CD4-positive, alpha-beta memory T cell (primary cell): ENCODE results near the gene SUMO2. TPM values are rescaled to one million over a fixed set of nuclear protein-coding genes. Genes with fewer than 3 reads are reported as not detected.
"Not testable (repeated sequence)": the region's sequence is repeated elsewhere in the genome, so short reads cannot be mapped to it uniquely, and the experiment has no call there.

Experiments used
- CTCF ChIA-PET: fragments of 350-600 bp; sonication (Branson Sonifier 250); formaldehyde crosslinking; loops from one replicate; lab custom pipeline; 2021; ENCODE audit warnings: inconsistent platforms; ENCODE audit not compliant: partially characterized antibody; lab: Charles Lee
- POLR2A ChIA-PET: fragments of 350-600 bp; sonication (Branson Sonifier 250); formaldehyde crosslinking; loops from one replicate; lab custom pipeline; 2021; ENCODE audit not compliant: partially characterized antibody; lab: Charles Lee
- DNase-seq, 5 donors: peaks; one replicate each; pipeline versions ENCODE4 v3.0.0 to v3.0.0-alpha.2; 2020 to 2022; ENCODE audit warnings: mixed read lengths in 1 of 5
- H3K27ac ChIP-seq: one replicate; pipeline ENCODE4 v1.7.0; 2013; ENCODE audit warnings: low read depth, low read length
- H3K27me3 ChIP-seq: 2 replicates; pipeline ENCODE4 v1.7.0; 2013; ENCODE audit warnings: mild to moderate bottlenecking, low read length, moderate library complexity; ENCODE audit not compliant: insufficient read depth
- H3K36me3 ChIP-seq: 2 replicates; pipeline ENCODE4 v1.7.0; 2013; ENCODE audit warnings: mild to moderate bottlenecking, low read length, moderate library complexity; ENCODE audit not compliant: insufficient read depth
- H3K4me1 ChIP-seq: 2 replicates; pipeline ENCODE4 v1.7.0; 2013; ENCODE audit warnings: mild to moderate bottlenecking, low read length, moderate library complexity; ENCODE audit not compliant: insufficient read depth
- H3K4me3 ChIP-seq, 2 donors: one replicate each; pipeline ENCODE4 v1.7.0; 2013; ENCODE audit warnings: low read length in 2 of 2, mild to moderate bottlenecking in 1 of 2
- H3K9me3 ChIP-seq, 2 donors: one replicate each; pipeline ENCODE4 v1.7.0; 2013; ENCODE audit warnings: low read length in 2 of 2, control low read depth in 1 of 2; ENCODE audit not compliant: control insufficient read depth in 1 of 2
- H3K27ac Mint-ChIP-seq, 7 donors: one replicate each; pipeline ENCODE4 v1.8.0; 2020 to 2021; ENCODE audit warnings: mixed read lengths in 7 of 7, mild to moderate bottlenecking in 6 of 7, inconsistent platforms in 3 of 7, moderate library complexity in 3 of 7
- H3K27me3 Mint-ChIP-seq, 2 donors: one replicate each; pipeline ENCODE4 v1.8.0; 2020 to 2021; ENCODE audit warnings: mixed read lengths in 2 of 2
- H3K36me3 Mint-ChIP-seq, 2 donors: one replicate each; pipeline ENCODE4 v1.8.0; 2020 to 2021; ENCODE audit warnings: mixed read lengths in 2 of 2, inconsistent platforms in 1 of 2, mild to moderate bottlenecking in 1 of 2
- H3K4me1 Mint-ChIP-seq, 4 donors: one replicate each; pipeline ENCODE4 v1.8.0; 2020 to 2021; ENCODE audit warnings: mixed read lengths in 4 of 4, mild to moderate bottlenecking in 1 of 4
- H3K4me3 Mint-ChIP-seq, 8 donors: one replicate each; pipeline ENCODE4 v1.8.0; 2020 to 2021; ENCODE audit warnings: mixed read lengths in 8 of 8, mild to moderate bottlenecking in 7 of 8, moderate library complexity in 6 of 8, inconsistent platforms in 3 of 8
- H3K9me3 Mint-ChIP-seq, 8 donors: one replicate each; pipeline ENCODE4 v1.8.0; 2020 to 2021; ENCODE audit warnings: mixed read lengths in 8 of 8, mild to moderate bottlenecking in 5 of 8, inconsistent platforms in 3 of 8, moderate library complexity in 1 of 8
- intact Hi-C: fragments of 100-400 bp; cut with micrococcal nuclease; formaldehyde crosslinking; loops from one replicate; pipeline ENCODE4 v1.15.1; 2023
- polyA plus RNA-seq, 2 donors: library from polyadenylated mRNA; unstranded; fragments of 300-500 nt; fragmentation: Illumina TruSeq; gene quantifications; one replicate each; pipeline ENCODE4 v1.2.3, GENCODE V29; 2021
- total RNA-seq, 2 experiments: library from RNA; stranded (reverse); gene quantifications; one replicate each; pipeline ENCODE4 v1.2.3, GENCODE V29; 2021

SUMO2 gene
- total and polyA plus RNA-seq, 4 experiments from 2014 or later, result 255 to 416 (median 283) TPM

GRCh38 chr17:75225016-75225415, 42.3 kb upstream of the SUMO2 start:
- peaks cover 38% of the 10 kb centered on the region for H3K36me3 ChIP-seq
- no peak overlapping the region for H3K4me3 Mint-ChIP-seq
- POLR2A ChIA-PET, result no interaction called here

GRCh38 chr17:75219815-75220214, 37.1 kb upstream of the SUMO2 start:
- Histone ChIP-seq H3K9me3 (no peaks in the 10 kb centered on the region), H3K36me3 (peaks cover 51% of the 10 kb centered on the region), H3K27me3 (no peaks in the 10 kb centered on the region), H3K4me3 (no peak overlapping the region), H3K4me1 (no peaks in the 10 kb centered on the region), H3K27ac (no peak overlapping the region)
- Mint-ChIP-seq H3K4me3 (no peak overlapping the region), H3K36me3 (peaks cover 34 to 59% of the 10 kb centered on the region in 2 donors), H3K4me1 (peaks cover 0 to 3% (median 0%) of the 10 kb centered on the region in 4 donors), H3K27me3 (no peaks in the 10 kb centered on the region), H3K27ac (peak overlapping the region in 3 of 7 donors; percentile 52 to 75 (median 52)), H3K9me3 (peaks cover 0 to 3% (median 0%) of the 10 kb centered on the region in 8 donors)
- ChIA-PET POLR2A (no interaction called here), CTCF (interaction anchor here (0.8 to 1.2 kb wide), 3 partner anchors 9 to 262 kb away, joined by 3 read pairs; no protein-coding TSS in a partner anchor)
- DNase-seq, result no peak
- intact Hi-C loops, result no loop called here

More at GRCh38 chr17:75225016-75225415, 42.3 kb upstream of the SUMO2 start:
- peaks cover 15 to 48% of the 10 kb centered on the region in 2 donors for H3K36me3 Mint-ChIP-seq
- H3K27me3 ChIP-seq, result no peaks in the 10 kb centered on the region
- H3K9me3 ChIP-seq, result no peaks in the 10 kb centered on the region
- peaks cover 0 to 2% (median 0%) of the 10 kb centered on the region in 8 donors for H3K9me3 Mint-ChIP-seq
- H3K27ac Mint-ChIP-seq, result peak overlapping the region in 3 of 7 donors; percentile 2 to 82 (median 24)
- H3K4me1 ChIP-seq, result no peaks in the 10 kb centered on the region
- no peak overlapping the region for H3K4me3 ChIP-seq
- intact Hi-C loops, result no loop called here
- H3K27ac ChIP-seq, result no peak overlapping the region
- CTCF ChIA-PET, result interaction anchor here (0.8 to 1.1 kb wide), 3 partner anchors 9 to 23 kb away, joined by 3 read pairs; no protein-coding TSS in a partner anchor
- no peaks in the 10 kb centered on the region for H3K4me1 Mint-ChIP-seq
- no peak for DNase-seq
- no peaks in the 10 kb centered on the region for H3K27me3 Mint-ChIP-seq

- no peaks in the 10 kb centered on the region for H3K4me1 ChIP-seq
- Mint-ChIP-seq H3K27me3 (no peaks in the 10 kb centered on the region), H3K27ac (peak overlapping the region in 1 of 7 donors; percentile 15), H3K4me1 (peaks cover 0 to 3% (median 0%) of the 10 kb centered on the region in 4 donors), H3K4me3 (no peak overlapping the region), H3K36me3 (peaks cover 40 to 58% of the 10 kb centered on the region in 2 donors), H3K9me3 (peaks cover 0 to 3% (median 0%) of the 10 kb centered on the region in 8 donors)
- H3K36me3 ChIP-seq, result peaks cover 57% of the 10 kb centered on the region
- CTCF ChIA-PET, result interaction anchor here (1.1 to 1.9 kb wide), 3 partner anchors 15 to 104 kb away, joined by 3 to 5 read pairs (median 4); no protein-coding TSS in a partner anchor
- H3K9me3 ChIP-seq, result no peaks in the 10 kb centered on the region
- DNase-seq, result no peak
- H3K27me3 ChIP-seq, result no peaks in the 10 kb centered on the region
- H3K27ac ChIP-seq, result no peak overlapping the region
- no peak overlapping the region for H3K4me3 ChIP-seq
- POLR2A ChIA-PET, result no interaction called here
- intact Hi-C loops, result no loop called here
Measured at GRCh38 chr17:75218131-75218530, 35.4 kb upstream of the SUMO2 start.

- Histone ChIP-seq H3K27ac (no peak overlapping the region), H3K9me3 (no peaks in the 10 kb centered on the region), H3K4me1 (peaks cover 25% of the 10 kb centered on the region), H3K27me3 (no peaks in the 10 kb centered on the region), H3K4me3 (no peak overlapping the region), H3K36me3 (peaks cover 30% of the 10 kb centered on the region)
- H3K4me3 Mint-ChIP-seq, result peak overlapping the region in 2 of 8 donors; percentile 31 to 36
- CTCF ChIA-PET, result interaction anchor here (0.6 to 15.0 kb wide), 4 partner anchors 29 to 248 kb away, joined by 3 to 309 read pairs (median 4); partner anchors contain the start of gene ARMC7
- peaks cover 17 to 37% of the 10 kb centered on the region in 2 donors for H3K36me3 Mint-ChIP-seq
- H3K27ac Mint-ChIP-seq, result peak overlapping the region in 1 of 7 donors; percentile 27
- no peaks in the 10 kb centered on the region for H3K27me3 Mint-ChIP-seq
- H3K4me1 Mint-ChIP-seq, result peaks cover 13 to 44% (median 20%) of the 10 kb centered on the region in 4 donors
- intact Hi-C loops, result no loop called here
- POLR2A ChIA-PET, result interaction anchor here (0.7 to 1.3 kb wide), 3 partner anchors 28 to 94 kb away, joined by 3 to 4 read pairs (median 3); partner anchors contain the start of genes GGA3 and MRPS7
- no peak for DNase-seq
- H3K9me3 Mint-ChIP-seq, result no peaks in the 10 kb centered on the region
Measured at GRCh38 chr17:75209061-75209460, 26.3 kb upstream of the SUMO2 start.

- Histone ChIP-seq H3K4me1 (peaks cover 26% of the 10 kb centered on the region), H3K27ac (no peak overlapping the region), H3K9me3 (no peaks in the 10 kb centered on the region), H3K27me3 (no peaks in the 10 kb centered on the region), H3K4me3 (no peak overlapping the region), H3K36me3 (peaks cover 26% of the 10 kb centered on the region)
- Mint-ChIP-seq H3K27me3 (no peaks in the 10 kb centered on the region), H3K9me3 (no peaks in the 10 kb centered on the region), H3K27ac (peak overlapping the region in 4 of 7 donors; percentile 27 to 76 (median 46)), H3K36me3 (peaks cover 16 to 36% of the 10 kb centered on the region in 2 donors), H3K4me1 (peaks cover 13 to 45% (median 20%) of the 10 kb centered on the region in 4 donors), H3K4me3 (peak overlapping the region in 4 of 8 donors; percentile 10 to 56 (median 41))
- intact Hi-C loops, result no loop called here
- ChIA-PET CTCF (interaction anchor here (1.6 to 15.0 kb wide), 2 partner anchors 95 to 247 kb away, joined by 5 to 309 read pairs; partner anchors contain the start of gene ARMC7), POLR2A (interaction anchor here (1.3 to 1.8 kb wide), 2 partner anchors 25 to 94 kb away, joined by 4 to 5 read pairs; partner anchors contain the start of gene SUMO2)
- no peak for DNase-seq
Measured at GRCh38 chr17:75208161-75208560, 25.4 kb upstream of the SUMO2 start.

GRCh38 chr17:75207760-75208159, 25.0 kb upstream of the SUMO2 start:
- Mint-ChIP-seq H3K4me3 (peak overlapping the region in 3 of 8 donors; percentile 40 to 56 (median 42)), H3K36me3 (peaks cover 13 to 33% of the 10 kb centered on the region in 2 donors), H3K27me3 (no peaks in the 10 kb centered on the region), H3K4me1 (peaks cover 13 to 45% (median 20%) of the 10 kb centered on the region in 4 donors), H3K9me3 (no peaks in the 10 kb centered on the region), H3K27ac (peak overlapping the region in 3 of 7 donors; percentile 29 to 76 (median 46))
- Histone ChIP-seq H3K27ac (no peak overlapping the region), H3K9me3 (no peaks in the 10 kb centered on the region), H3K27me3 (no peaks in the 10 kb centered on the region), H3K4me1 (peaks cover 26% of the 10 kb centered on the region), H3K4me3 (no peak overlapping the region), H3K36me3 (peaks cover 22% of the 10 kb centered on the region)
- POLR2A ChIA-PET, result interaction anchor here (0.8 to 1.8 kb wide), 2 partner anchors 25 to 54 kb away, joined by 3 to 5 read pairs; partner anchors contain the start of genes GGA3, MRPS7 and SUMO2
- intact Hi-C loops, result no loop called here
- no peak for DNase-seq
- CTCF ChIA-PET, result interaction anchor here (1.6 to 15.0 kb wide), 3 partner anchors 94 to 246 kb away, joined by 5 to 309 read pairs (median 15); partner anchors contain the start of gene ARMC7

- H3K9me3 Mint-ChIP-seq, H3K27me3 ChIP-seq, H3K27me3 Mint-ChIP-seq, H3K9me3 ChIP-seq, H3K27ac ChIP-seq, H3K4me3 ChIP-seq, intact Hi-C loops, DNase-seq: not testable (repeated sequence)
- H3K36me3 Mint-ChIP-seq, result peaks cover 12 to 33% of the 10 kb centered on the region in 2 donors
- H3K4me3 Mint-ChIP-seq, result peak overlapping the region; percentile 93 to 99 (median 96)
- H3K4me1 ChIP-seq, result peaks cover 26% of the 10 kb centered on the region
- peaks cover 13 to 45% (median 20%) of the 10 kb centered on the region in 4 donors for H3K4me1 Mint-ChIP-seq
- peak overlapping the region in 4 of 7 donors; percentile 53 to 99 (median 66) for H3K27ac Mint-ChIP-seq
- peaks cover 15% of the 10 kb centered on the region for H3K36me3 ChIP-seq
- CTCF ChIA-PET, result interaction anchor here (1.2 to 15.0 kb wide), 4 partner anchors 33 to 246 kb away, joined by 3 to 309 read pairs (median 10); partner anchors contain the start of genes ARMC7 and SLC25A19
- POLR2A ChIA-PET, result interaction anchor here (0.8 to 1.8 kb wide), 2 partner anchors 24 to 55 kb away, joined by 3 to 5 read pairs; partner anchors contain the start of genes GGA3, MRPS7 and SUMO2
Measured at GRCh38 chr17:75207050-75207407, 24.3 kb upstream of the SUMO2 start.
